ENCODE results near the gene KIR3DL1.
"Not testable (repeated sequence)": the region's sequence is repeated elsewhere in the genome, so short reads cannot be mapped to it uniquely, and the experiment has no call there.

KIR3DL1 gene

GRCh38 chr19:54805665-54806515, 10.4 kb upstream of the KIR3DL1 start:
- no peak for DNase-seq (ENCODE audit: low read depth)
- H3K4me3 ChIP-seq (replicated peaks; ENCODE audit: low read depth, low read length), result no peak overlapping the region
- no peak for TF ChIP-seq CTCF (IDR thresholded peaks at IDR 0.05; ENCODE audit: low read length, missing control alignments)

- H3K4me3 ChIP-seq (replicated peaks; ENCODE audit: low read depth, low read length), result no peak overlapping the region
- TF ChIP-seq CTCF (IDR thresholded peaks at IDR 0.05; ENCODE audit: low read length, missing control alignments), result no peak
- no peak for DNase-seq (ENCODE audit: low read depth)
Measured at GRCh38 chr19:54806516-54806838, 9.8 kb upstream of the KIR3DL1 start.

- not testable (repeated sequence) for H3K4me3 ChIP-seq (replicated peaks; ENCODE audit: low read depth, low read length); DNase-seq (ENCODE audit: low read depth)
Measured at GRCh38 chr19:54814571-54814970, 1.7 kb upstream of the KIR3DL1 start.

- no peak for TF ChIP-seq CTCF (IDR thresholded peaks at IDR 0.05; ENCODE audit: low read length, missing control alignments)
- no peak overlapping the region for H3K4me3 ChIP-seq (replicated peaks; ENCODE audit: low read depth, low read length)
- DNase-seq (ENCODE audit: low read depth), result no peak
Measured at GRCh38 chr19:54817670-54818536, 1.6 kb downstream of the KIR3DL1 start.

GRCh38 chr19:54824416-54824815, 8.1 kb downstream of the KIR3DL1 start:
- DNase-seq (ENCODE audit: low read depth); H3K4me3 ChIP-seq (replicated peaks; ENCODE audit: low read depth, low read length): not testable (repeated sequence)

GRCh38 chr19:54825326-54825725, 9.1 kb downstream of the KIR3DL1 start:
- not testable (repeated sequence) for DNase-seq (ENCODE audit: low read depth); H3K4me3 ChIP-seq (replicated peaks; ENCODE audit: low read depth, low read length)

GRCh38 chr19:54828064-54828463, 11.8 kb downstream of the KIR3DL1 start:
- H3K4me3 ChIP-seq (replicated peaks; ENCODE audit: low read depth, low read length); DNase-seq (ENCODE audit: low read depth): not testable (repeated sequence)

GRCh38 chr19:54832496-54832895, 16.2 kb downstream of the KIR3DL1 start, which contains the start of gene KIR2DS4:
Gene KIR2DS4, plus strand, starts transcription at chr19:54832676.
- not testable (repeated sequence) for H3K4me3 ChIP-seq (replicated peaks; ENCODE audit: low read depth, low read length); DNase-seq (ENCODE audit: low read depth)

GRCh38 chr19:54835126-54835525, 18.9 kb downstream of the KIR3DL1 start:
- DNase-seq (ENCODE audit: low read depth); H3K4me3 ChIP-seq (replicated peaks; ENCODE audit: low read depth, low read length): not testable (repeated sequence)

GRCh38 chr19:54837522-54837921, 21.3 kb downstream of the KIR3DL1 start:
- H3K4me3 ChIP-seq (replicated peaks; ENCODE audit: low read depth, low read length); DNase-seq (ENCODE audit: low read depth): not testable (repeated sequence)

GRCh38 chr19:54843171-54843570, 26.9 kb downstream of the KIR3DL1 start:
- DNase-seq (ENCODE audit: low read depth); H3K4me3 ChIP-seq (replicated peaks; ENCODE audit: low read depth, low read length): not testable (repeated sequence)

- not testable (repeated sequence) for DNase-seq (ENCODE audit: low read depth); H3K4me3 ChIP-seq (replicated peaks; ENCODE audit: low read depth, low read length)
Measured at GRCh38 chr19:54850061-54850640, 33.9 kb downstream of the KIR3DL1 start, which contains the start of gene KIR3DL2. Gene KIR3DL2, plus strand, starts transcription at chr19:54850443. Its CDS starts 33 bp downstream, at chr19:54850476.

Data from fibroblast of pulmonary artery (primary cell).